Neural cell (in vitro differentiated cells): ENCODE data around the gene ZNF784. TPM values are rescaled to one million over a fixed set of nuclear protein-coding genes. Genes with fewer than 3 reads are reported as not detected.
A peak's percentile ranks its signal among the peaks of the same experiment; 100 is the strongest.

Source experiments
- H2AFZ ChIP-seq: fragments of 200-600, 300-800 bp; sonication (generic), shearing (Covaris generic); 2 replicates; pipeline ENCODE4 v1.6.0; 2014; ENCODE audit warnings: low read depth, mild to moderate bottlenecking, antibody characterized with exemption, low read length, moderate library complexity
- H3F3A ChIP-seq: fragments of 200-600 bp; shearing (Covaris generic); 2 replicates; pipeline ENCODE4 v1.6.1; 2016; ENCODE audit warnings: mild to moderate bottlenecking, moderate library complexity, mixed read lengths, antibody characterized with exemption, low read length; ENCODE audit not compliant: insufficient read depth, poor library complexity, severe bottlenecking
- H3K27ac ChIP-seq: fragments of 200-600, 300-800 bp; sonication (generic), shearing (Covaris generic); 2 replicates; pipeline ENCODE4 v1.5.1; 2014; ENCODE audit warnings: mild to moderate bottlenecking, low read length, moderate library complexity
- H3K27me3 ChIP-seq: fragments of 300-800, 200-600 bp; sonication (generic), shearing (Covaris generic); 2 replicates; pipeline ENCODE4 v1.6.0; 2014; ENCODE audit warnings: mild to moderate bottlenecking, low read depth, low read length, moderate library complexity; ENCODE audit not compliant: insufficient read depth
- H3K36me3 ChIP-seq: fragments of 300-800, 200-600 bp; sonication (generic), shearing (Covaris generic); 2 replicates; pipeline ENCODE4 v1.5.1; 2014; ENCODE audit warnings: mild to moderate bottlenecking, antibody characterized with exemption, low read length, moderate library complexity; ENCODE audit not compliant: insufficient read depth
- H3K4me2 ChIP-seq: fragments of 300-800, 200-600 bp; sonication (generic), shearing (Covaris generic); 2 replicates; pipeline ENCODE4 v1.6.0; 2014; ENCODE audit warnings: mild to moderate bottlenecking, low read length
- H3K4me3 ChIP-seq: fragments of 300-800, 200-600 bp; sonication (generic), shearing (Covaris generic); 2 replicates; pipeline ENCODE4 v1.5.1; 2014; ENCODE audit warnings: mild to moderate bottlenecking, low read length, moderate library complexity
- H3K79me2 ChIP-seq: fragments of 200-600 bp; shearing (Covaris generic); replicated peaks from 2 replicates; pipeline ENCODE4 v1.6.0; 2014; ENCODE audit warnings: mild to moderate bottlenecking, low read length, moderate library complexity; ENCODE audit not compliant: insufficient read depth
- H3K9ac ChIP-seq: fragments of 300-800, 200-600 bp; sonication (generic), shearing (Covaris generic); 2 replicates; pipeline ENCODE4 v1.6.1; 2016; ENCODE audit warnings: mild to moderate bottlenecking, low read length, mixed read lengths
- H3K9me2 ChIP-seq: fragments of 200-600 bp; shearing (Covaris generic); 2 replicates; pipeline ENCODE4 v1.6.1; 2016; ENCODE audit warnings: mild to moderate bottlenecking, low read length, mixed read lengths; ENCODE audit not compliant: insufficient read depth
- H3K9me3 ChIP-seq: fragments of 200-600, 300-800 bp; sonication (generic), shearing (Covaris generic); 2 replicates; pipeline ENCODE4 v1.6.1; 2016; ENCODE audit warnings: mild to moderate bottlenecking, mixed run types, low read length, moderate library complexity, mixed read lengths
- H4K20me1 ChIP-seq: fragments of 200-600 bp; shearing (Covaris generic); 2 replicates; pipeline ENCODE4 v1.6.1; 2016; ENCODE audit warnings: mild to moderate bottlenecking, mixed run types; ENCODE audit not compliant: insufficient read depth
- EP300 ChIP-seq: fragments of 450-650 bp; conservative IDR thresholded peaks from 2 replicates; pipeline ENCODE4 v1.6.1; 2014; ENCODE audit warnings: antibody characterized with exemption, mild to moderate bottlenecking, moderate library complexity; ENCODE audit not compliant: poor library complexity, severe bottlenecking
- EZH2 ChIP-seq: fragments of 200-600, 300-800 bp; shearing (Covaris generic), sonication (generic); IDR thresholded peaks from 2 replicates; pipeline ENCODE4 v1.6.1; 2014; ENCODE audit warnings: antibody characterized with exemption, low read length, borderline replicate concordance, mild to moderate bottlenecking; ENCODE audit not compliant: insufficient read depth, poor library complexity, severe bottlenecking
- MXI1 ChIP-seq: fragments of 450-650 bp; conservative IDR thresholded peaks from 2 replicates; pipeline ENCODE4 v1.6.1; 2014; ENCODE audit warnings: antibody characterized with exemption, mild to moderate bottlenecking; ENCODE audit not compliant: poor library complexity, severe bottlenecking
- POLR2AphosphoS5 ChIP-seq: IDR thresholded peaks from 2 replicates; pipeline ENCODE4 v1.6.1; 2012
- RAD21 ChIP-seq: fragments of 450-650 bp; conservative IDR thresholded peaks from 2 replicates; pipeline ENCODE4 v1.6.1; 2014; ENCODE audit warnings: antibody characterized with exemption, mild to moderate bottlenecking, moderate library complexity
- REST ChIP-seq: IDR thresholded peaks from 2 replicates; pipeline ENCODE4 v1.6.1; 2012; ENCODE audit warnings: borderline replicate concordance
- SMC3 ChIP-seq: fragments of 450-650 bp; conservative IDR thresholded peaks from 2 replicates; pipeline ENCODE4 v1.6.1; 2014; ENCODE audit warnings: antibody characterized with exemption, mild to moderate bottlenecking, moderate library complexity; ENCODE audit not compliant: poor library complexity
- TAF1 ChIP-seq: IDR thresholded peaks from 2 replicates; pipeline ENCODE4 v1.6.1; 2012; ENCODE audit warnings: low read depth
- polyA plus RNA-seq: library from polyadenylated mRNA; depleted of rRNA; stranded (reverse); fragments of >200 nt; gene quantifications from 2 replicates; pipeline ENCODE4 v1.2.3, GENCODE V29; 2014
- TF ChIP-seq, protein P1 (sequence below): fragments of 450-650 bp; IDR thresholded peaks from 2 replicates; pipeline ENCODE4 v1.5.1; 2014; ENCODE audit warnings: antibody characterized with exemption, mild to moderate bottlenecking, moderate library complexity; ENCODE audit not compliant: poor library complexity, severe bottlenecking

Gene ZNF784
- polyA plus RNA-seq, 1 donor from 2014 or later = 10.3 TPM

DNA sequence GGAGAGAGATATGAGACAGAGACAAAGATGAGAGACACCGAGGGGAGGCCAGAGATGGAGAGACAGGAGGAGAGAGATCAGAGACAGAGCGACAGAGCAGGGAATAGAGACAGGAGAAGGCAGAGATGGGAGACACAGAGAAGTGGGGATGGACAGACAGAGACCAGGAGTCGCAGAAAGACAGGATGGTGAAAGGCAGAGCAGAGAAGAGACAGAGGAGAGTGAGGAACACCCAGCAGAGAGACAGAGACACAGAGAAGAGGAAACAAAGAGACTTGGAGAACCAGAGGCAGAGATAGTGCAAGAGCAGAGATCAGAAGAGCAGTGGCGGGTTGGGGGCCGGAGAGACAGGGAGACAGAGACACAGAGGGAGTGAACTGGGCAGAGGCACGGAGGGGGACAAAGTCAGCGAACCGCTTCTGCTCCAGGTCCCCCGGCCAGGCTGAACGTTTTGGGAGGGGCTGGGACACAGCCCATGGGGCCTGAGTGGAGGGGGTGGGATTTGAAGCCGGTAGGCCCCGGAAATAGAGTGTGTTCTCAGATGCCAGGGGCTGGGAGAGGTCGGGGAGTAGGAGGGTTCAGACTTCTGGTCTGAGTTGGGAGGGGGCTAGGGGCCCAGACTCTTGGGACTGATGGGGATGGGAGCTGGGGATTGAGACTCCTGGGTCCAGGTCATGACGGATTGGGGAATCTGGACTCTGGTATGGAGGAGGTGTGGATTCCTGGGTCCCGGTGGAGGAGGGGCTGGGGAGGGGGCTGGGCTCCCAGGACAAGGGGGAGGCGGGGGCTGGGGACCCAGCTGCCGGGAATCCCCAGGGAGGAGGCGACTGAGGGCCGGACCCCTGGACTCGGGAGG, 44.4 kb downstream of the ZNF784 start:
- Histone ChIP-seq H3K27me3 (no peaks in the 10 kb centered on the region), H3K79me2 (peaks cover 21% of the 10 kb centered on the region), H3K27ac (peak overlapping the region; percentile 81), H3K4me3 (peak overlapping the region; percentile 94), H2AFZ (peak overlapping the region; percentile 40), H3K9me3 (no peaks in the 10 kb centered on the region), H3F3A (no peaks in the 10 kb centered on the region), H3K4me2 (peak overlapping the region; percentile 99), H3K36me3 (no peaks in the 10 kb centered on the region), H3K9me2 (no peaks in the 10 kb centered on the region), H4K20me1 (no peaks in the 10 kb centered on the region), H3K9ac (peak overlapping the region; percentile 98)
- TF ChIP-seq POLR2AphosphoS5 (no peak), TAF1 (no peak), EP300 (no peak), EZH2 (no peak), REST (no peak), MXI1 (no peak), RAD21 (no peak), SMC3 (no peak)
- TF ChIP-seq, protein P1, sequence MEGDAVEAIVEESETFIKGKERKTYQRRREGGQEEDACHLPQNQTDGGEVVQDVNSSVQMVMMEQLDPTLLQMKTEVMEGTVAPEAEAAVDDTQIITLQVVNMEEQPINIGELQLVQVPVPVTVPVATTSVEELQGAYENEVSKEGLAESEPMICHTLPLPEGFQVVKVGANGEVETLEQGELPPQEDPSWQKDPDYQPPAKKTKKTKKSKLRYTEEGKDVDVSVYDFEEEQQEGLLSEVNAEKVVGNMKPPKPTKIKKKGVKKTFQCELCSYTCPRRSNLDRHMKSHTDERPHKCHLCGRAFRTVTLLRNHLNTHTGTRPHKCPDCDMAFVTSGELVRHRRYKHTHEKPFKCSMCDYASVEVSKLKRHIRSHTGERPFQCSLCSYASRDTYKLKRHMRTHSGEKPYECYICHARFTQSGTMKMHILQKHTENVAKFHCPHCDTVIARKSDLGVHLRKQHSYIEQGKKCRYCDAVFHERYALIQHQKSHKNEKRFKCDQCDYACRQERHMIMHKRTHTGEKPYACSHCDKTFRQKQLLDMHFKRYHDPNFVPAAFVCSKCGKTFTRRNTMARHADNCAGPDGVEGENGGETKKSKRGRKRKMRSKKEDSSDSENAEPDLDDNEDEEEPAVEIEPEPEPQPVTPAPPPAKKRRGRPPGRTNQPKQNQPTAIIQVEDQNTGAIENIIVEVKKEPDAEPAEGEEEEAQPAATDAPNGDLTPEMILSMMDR = no peak

- peak overlapping the region; percentile 94 for H3K4me3 ChIP-seq
- no peaks in the 10 kb centered on the region for H4K20me1 ChIP-seq
- peak overlapping the region; percentile 81 for H3K27ac ChIP-seq
- H3K79me2 ChIP-seq = peaks cover 21% of the 10 kb centered on the region
- H3F3A ChIP-seq = no peaks in the 10 kb centered on the region
- no peaks in the 10 kb centered on the region for H3K36me3 ChIP-seq
- no peaks in the 10 kb centered on the region for H3K9me3 ChIP-seq
- TF ChIP-seq MXI1 = no peak
- TF ChIP-seq, protein P1 = no peak
- H3K4me2 ChIP-seq = peak overlapping the region; percentile 99
- H2AFZ ChIP-seq = no peak overlapping the region
- peak overlapping the region; percentile 98 for H3K9ac ChIP-seq
- H3K27me3 ChIP-seq = no peaks in the 10 kb centered on the region
- H3K9me2 ChIP-seq = no peaks in the 10 kb centered on the region
Observed at GRCh38 chr19:55578761-55579747, 45.3 kb downstream of the ZNF784 start.
